Right atrium auricular region (tissue), 2 donors: ENCODE measurements around the gene OCIAD2. TPM values are rescaled to one million over a fixed set of nuclear protein-coding genes. Genes with fewer than 3 reads are reported as not detected.
"Not testable (repeated sequence)": the region's sequence is repeated elsewhere in the genome, so short reads cannot be mapped to it uniquely, and the experiment has no call there.

ENCODE experiments used
- DNase-seq: peaks from one replicate; pipeline ENCODE4 v3.0.0-alpha.2; 2019; ENCODE audit warnings: low spot score
- H3K27ac ChIP-seq, 2 donors: fragments of 200-600 bp; sonication (generic); 1 replicate in 1 of 2; 2 replicates in 1 of 2; pipeline ENCODE4 v1.5.1; 2016 to 2019
- H3K27me3 ChIP-seq, 2 donors: fragments of 200-600 bp; sonication (generic); one replicate each; pipeline versions ENCODE4 v1.5.1 to v1.6.0; 2017 to 2019
- H3K36me3 ChIP-seq: fragments of 200-600 bp; sonication (generic); one replicate; pipeline ENCODE4 v1.5.1; 2016
- H3K4me1 ChIP-seq, 2 donors: fragments of 200-600 bp; sonication (generic); one replicate each; pipeline versions ENCODE4 v1.5.1 to v1.6.0; 2017 to 2019
- H3K4me3 ChIP-seq, 2 donors: fragments of 200-600 bp; sonication (generic); 1 replicate in 1 of 2; 2 replicates in 1 of 2; pipeline ENCODE4 v1.5.1; 2017 to 2019; ENCODE audit warnings: mild to moderate bottlenecking in 1 of 2, moderate library complexity in 1 of 2
- H3K9me3 ChIP-seq, 2 donors: fragments of 200-600 bp; sonication (generic); one replicate each; pipeline ENCODE4 v1.5.1; 2019
- CTCF ChIP-seq, 2 donors: fragments of 200-600 bp; sonication (generic); IDR thresholded peaks; one replicate each; pipeline ENCODE4 v1.5.1; 2019; ENCODE audit warnings: antibody characterized with exemption in 2 of 2
- total RNA-seq, 2 donors: library from RNA; depleted of rRNA; stranded (reverse); fragments of >200 nt; gene quantifications; one replicate each; pipeline ENCODE4 v1.1.0, GENCODE V29; 2016

Gene OCIAD2
- total RNA-seq, 2 donors from 2014 or later = 8.3 to 13.2 TPM

- Histone ChIP-seq H3K4me1 (no peaks in the 10 kb centered on the region), H3K4me3 (no peak overlapping the region), H3K27me3 (no peaks in the 10 kb centered on the region), H3K9me3 (no peaks in the 10 kb centered on the region), H3K36me3 (no peaks in the 10 kb centered on the region), H3K27ac (no peak overlapping the region)
- TF ChIP-seq CTCF (IDR thresholded peaks at IDR 0.05) = no peak
- DNase-seq = no peak
Measured at GRCh38 chr4:48899950-48900349, 6.6 kb downstream of the OCIAD2 start.

- Histone ChIP-seq H3K27me3 (no peaks in the 10 kb centered on the region), H3K4me3 (no peak overlapping the region), H3K36me3 (no peaks in the 10 kb centered on the region), H3K9me3 (no peaks in the 10 kb centered on the region), H3K4me1 (no peaks in the 10 kb centered on the region), H3K27ac (no peak overlapping the region)
- TF ChIP-seq CTCF (IDR thresholded peaks at IDR 0.05) = no peak
- DNase-seq = no peak
Measured at GRCh38 chr4:48899432-48899749, 7.2 kb downstream of the OCIAD2 start.

DNA sequence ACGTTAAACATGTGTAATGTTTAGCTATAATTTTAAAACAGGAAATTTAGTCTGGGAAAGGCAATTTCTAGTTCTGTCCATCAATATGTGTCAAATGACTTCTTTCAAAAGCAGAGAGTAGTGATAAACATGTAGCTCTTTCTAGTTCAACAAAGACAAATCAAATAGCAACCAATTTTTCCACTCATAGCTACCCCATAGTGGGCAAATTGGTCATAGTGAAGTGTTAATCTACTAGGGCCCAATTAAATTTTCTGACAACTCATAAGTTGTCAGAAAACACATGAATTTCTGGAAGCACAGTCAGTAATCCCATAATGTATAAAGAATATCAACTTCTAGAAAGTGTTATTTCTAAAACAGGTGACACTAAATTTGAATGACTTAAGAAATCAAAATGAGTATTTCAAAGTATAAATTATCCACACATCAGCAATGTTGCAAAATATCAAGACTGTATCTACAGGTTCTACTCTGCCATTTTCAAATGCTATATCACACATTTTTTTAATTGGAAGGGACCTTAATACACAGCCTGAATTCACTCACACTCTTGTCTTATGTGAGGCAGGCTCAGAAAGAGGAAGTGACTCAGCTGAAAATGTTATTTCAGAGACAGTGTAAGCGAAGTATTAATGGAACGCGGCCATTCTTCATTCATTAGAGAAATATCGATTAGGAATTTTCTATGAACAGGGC lies 7.7 kb downstream of the OCIAD2 start:
- Histone ChIP-seq H3K27ac (no peak overlapping the region), H3K27me3 (no peaks in the 10 kb centered on the region), H3K4me3 (no peak overlapping the region), H3K36me3 (no peaks in the 10 kb centered on the region), H3K9me3 (no peaks in the 10 kb centered on the region), H3K4me1 (no peaks in the 10 kb centered on the region)
- DNase-seq = no peak
- TF ChIP-seq CTCF (IDR thresholded peaks at IDR 0.05) = no peak

GRCh38 chr4:48896845-48897244 lies 9.7 kb downstream of the OCIAD2 start:
- Histone ChIP-seq H3K4me3 (no peak overlapping the region), H3K4me1 (no peaks in the 10 kb centered on the region), H3K27me3 (no peaks in the 10 kb centered on the region), H3K27ac (no peak overlapping the region), H3K9me3 (no peaks in the 10 kb centered on the region), H3K36me3 (no peaks in the 10 kb centered on the region)
- DNase-seq = no peak
- no peak for TF ChIP-seq CTCF (IDR thresholded peaks at IDR 0.05)

GRCh38 chr4:48891028-48891619 lies 15.4 kb downstream of the OCIAD2 start:
- Histone ChIP-seq H3K9me3 (no peaks in the 10 kb centered on the region), H3K27ac (no peak overlapping the region), H3K27me3 (no peaks in the 10 kb centered on the region), H3K36me3 (no peaks in the 10 kb centered on the region), H3K4me3 (no peak overlapping the region), H3K4me1 (no peaks in the 10 kb centered on the region)
- no peak for TF ChIP-seq CTCF (IDR thresholded peaks at IDR 0.05)
- DNase-seq = no peak

- not testable (repeated sequence) for H3K4me1 ChIP-seq, H3K9me3 ChIP-seq, H3K4me3 ChIP-seq, H3K27me3 ChIP-seq, DNase-seq, H3K27ac ChIP-seq, H3K36me3 ChIP-seq
Measured at GRCh38 chr4:48889750-48890149, 16.8 kb downstream of the OCIAD2 start.

DNA sequence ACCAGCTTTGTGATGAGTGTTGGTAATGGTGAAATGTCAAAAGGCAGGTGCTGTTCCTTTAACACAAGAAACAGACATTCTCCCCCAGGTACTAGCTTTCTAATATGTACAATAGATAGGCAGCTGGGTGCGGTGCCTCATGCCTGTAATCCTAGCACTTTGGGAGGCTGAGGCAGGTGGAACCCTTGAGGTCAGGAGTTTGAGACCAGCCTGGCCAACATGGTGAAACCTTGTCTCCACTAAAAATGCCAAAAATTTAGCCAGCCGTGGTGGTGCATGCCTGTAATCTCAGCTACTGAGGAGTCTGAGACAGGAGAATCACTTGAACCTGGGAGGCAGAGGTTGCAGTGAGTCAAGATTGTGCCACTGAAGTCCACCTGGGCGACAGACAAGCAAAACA lies 24.9 kb downstream of the OCIAD2 start:
- not testable (repeated sequence) for H3K4me1 ChIP-seq, H3K27ac ChIP-seq, H3K36me3 ChIP-seq, H3K9me3 ChIP-seq, H3K4me3 ChIP-seq, H3K27me3 ChIP-seq, DNase-seq
